Measurements from ENCODE around the gene POLR1B. TPM values are rescaled to one million over a fixed set of nuclear protein-coding genes. Genes with fewer than 3 reads are reported as not detected.

Gene POLR1B
- total RNA-seq, 1 experiment from 2014 or later = 83.6 TPM

DNA sequence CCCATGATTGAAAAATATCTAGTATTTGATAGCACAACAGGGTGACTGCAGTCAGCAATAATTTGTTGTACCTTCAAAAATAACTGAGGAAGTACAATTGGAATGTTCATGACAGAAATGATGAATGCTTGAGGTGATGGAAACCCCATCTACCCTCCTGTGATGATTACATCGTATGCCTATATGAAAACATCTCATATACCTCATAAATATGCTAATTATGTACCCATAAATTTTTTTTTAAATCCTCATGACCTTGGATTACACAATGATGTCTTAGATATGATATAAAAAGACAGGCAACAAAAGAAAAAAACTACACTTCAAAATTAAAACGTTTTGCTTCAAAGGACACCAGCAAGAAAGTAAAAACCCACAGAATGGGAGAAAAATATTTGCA is 1.4 kb upstream of the POLR1B start:
- no peak overlapping the region for H2BK5ac ChIP-seq (ENCODE audit: insufficient read length, low read length)
- H3K14ac ChIP-seq (ENCODE audit: insufficient read depth, low read length) = no peak overlapping the region
- Mint-ChIP-seq H3K36me3 (ENCODE audit: insufficient read depth in 1 of 3, low read depth in 3 of 3) (no peaks in the 10 kb centered on the region; a peak in 1 of 7 replicates), H3K27me3 (ENCODE audit: low read depth) (no peaks in the 10 kb centered on the region; the same call in 1 of the 2 replicates), H3K4me3 (no peak overlapping the region), H3K9me3 (no peaks in the 10 kb centered on the region), H3K4me1 (peaks cover 6 to 8% of the 10 kb centered on the region in 2 experiments; a peak in 3 of 4 replicates), H3K27ac (peak overlapping the region in 1 of 3 experiments; percentile 100; a peak in 1 of 7 replicates)
- TF ChIP-seq, protein P1, sequence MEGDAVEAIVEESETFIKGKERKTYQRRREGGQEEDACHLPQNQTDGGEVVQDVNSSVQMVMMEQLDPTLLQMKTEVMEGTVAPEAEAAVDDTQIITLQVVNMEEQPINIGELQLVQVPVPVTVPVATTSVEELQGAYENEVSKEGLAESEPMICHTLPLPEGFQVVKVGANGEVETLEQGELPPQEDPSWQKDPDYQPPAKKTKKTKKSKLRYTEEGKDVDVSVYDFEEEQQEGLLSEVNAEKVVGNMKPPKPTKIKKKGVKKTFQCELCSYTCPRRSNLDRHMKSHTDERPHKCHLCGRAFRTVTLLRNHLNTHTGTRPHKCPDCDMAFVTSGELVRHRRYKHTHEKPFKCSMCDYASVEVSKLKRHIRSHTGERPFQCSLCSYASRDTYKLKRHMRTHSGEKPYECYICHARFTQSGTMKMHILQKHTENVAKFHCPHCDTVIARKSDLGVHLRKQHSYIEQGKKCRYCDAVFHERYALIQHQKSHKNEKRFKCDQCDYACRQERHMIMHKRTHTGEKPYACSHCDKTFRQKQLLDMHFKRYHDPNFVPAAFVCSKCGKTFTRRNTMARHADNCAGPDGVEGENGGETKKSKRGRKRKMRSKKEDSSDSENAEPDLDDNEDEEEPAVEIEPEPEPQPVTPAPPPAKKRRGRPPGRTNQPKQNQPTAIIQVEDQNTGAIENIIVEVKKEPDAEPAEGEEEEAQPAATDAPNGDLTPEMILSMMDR (conservative IDR thresholded peaks at IDR 0.05) = no peak
- no peak overlapping the region for H3K23ac ChIP-seq (ENCODE audit: insufficient read length, low read depth, low read length)
- no peak overlapping the region for H2AK5ac ChIP-seq (ENCODE audit: insufficient read length, low read length)
- H3K18ac ChIP-seq (ENCODE audit: insufficient read length, low read depth, low read length) = no peak overlapping the region
- H3K27ac ChIP-seq (ENCODE audit: insufficient read length, low read depth, low read length) = no peak overlapping the region
- H3K9ac ChIP-seq (ENCODE audit: extremely low read depth, insufficient read length, low read length) = no peak overlapping the region
- no peaks in the 10 kb centered on the region for H3K79me1 ChIP-seq (ENCODE audit: insufficient read depth, low read depth, low read length, poor library complexity, severe bottlenecking)
- peaks cover 8% of the 10 kb centered on the region for H3K23me2 ChIP-seq (ENCODE audit: insufficient read length, low read depth, low read length, poor library complexity, severe bottlenecking)
- no peak overlapping the region for H4K91ac ChIP-seq (ENCODE audit: insufficient read length, low read depth, low read length)
- H2BK20ac ChIP-seq (ENCODE audit: low read depth, low read length, poor library complexity, severe bottlenecking) = no peak overlapping the region
- DNase-seq = no peak
- H4K8ac ChIP-seq (replicated peaks; ENCODE audit: insufficient read length, low read depth, low read length) = no peak overlapping the region
- H3K79me2 ChIP-seq (ENCODE audit: insufficient read depth, low read length) = peaks cover 21% of the 10 kb centered on the region
- no peak overlapping the region for H4K5ac ChIP-seq (ENCODE audit: insufficient read length, low read depth, low read length)
- H2BK120ac ChIP-seq (ENCODE audit: low read depth, low read length, poor library complexity, severe bottlenecking) = no peak overlapping the region
- H4K20me1 ChIP-seq (ENCODE audit: control insufficient read depth, insufficient read depth, insufficient read length) = no peaks in the 10 kb centered on the region
- H3T11ph ChIP-seq (ENCODE audit: low read length) = no peak overlapping the region
- no peaks in the 10 kb centered on the region for H3K9me3 ChIP-seq (ENCODE audit: control insufficient read depth, low read depth, low read length)
- WGBS (ENCODE audit: extremely low coverage, insufficient read length, low lambda C conversion rate) = no CpG with 5 or more reads among the region's 2 CpGs
- H3K27me3 ChIP-seq (ENCODE audit: insufficient read depth, low read length) = no peaks in the 10 kb centered on the region
- no peak overlapping the region for H2AFZ ChIP-seq (ENCODE audit: low read length)
- no peaks in the 10 kb centered on the region for H3K4me1 ChIP-seq (ENCODE audit: insufficient read depth, low read length)
- no peak overlapping the region for H3K4me2 ChIP-seq (ENCODE audit: insufficient read depth, insufficient read length, low read length)
- H3K4ac ChIP-seq (ENCODE audit: low read depth, low read length) = no peak overlapping the region
- no peak overlapping the region for H2BK15ac ChIP-seq (ENCODE audit: low read depth, low read length)
- H2BK12ac ChIP-seq (ENCODE audit: insufficient read length, low read depth, low read length) = no peak overlapping the region
- no peak overlapping the region for H3K56ac ChIP-seq (ENCODE audit: insufficient read length, low read depth, low read length)

All from H9 (cell line).